Putamen (tissue), 1 donor: ENCODE results near the gene TGM2.

Experiments used
- DNase-seq: peaks from one replicate; pipeline ENCODE4 v3.0.0-alpha.2; 2016; ENCODE audit warnings: low spot score

The TGM2 gene

GRCh38 chr20:38199501-38200390 is 34.7 kb upstream of the TGM2 start:
- DNase-seq, result no peak

- no peak for DNase-seq
These were observed 33.3 kb upstream of the TGM2 start for GRCh38 chr20:38198238-38198861.

- no peak for DNase-seq
These were observed 32.5 kb upstream of the TGM2 start for GRCh38 chr20:38197619-38198018.

GRCh38 chr20:38197217-38197616 is 32.1 kb upstream of the TGM2 start:
- no peak for DNase-seq

GRCh38 chr20:38196592-38196991 is 31.5 kb upstream of the TGM2 start:
- no peak for DNase-seq

- DNase-seq, result no peak
These were observed 31.0 kb upstream of the TGM2 start for GRCh38 chr20:38196076-38196475.

GRCh38 chr20:38195521-38195920 is 30.5 kb upstream of the TGM2 start:
- no peak for DNase-seq

GRCh38 chr20:38194971-38195504 is 30.0 kb upstream of the TGM2 start:
- DNase-seq, result no peak

- no peak for DNase-seq
These were observed 28.6 kb upstream of the TGM2 start for GRCh38 chr20:38193586-38194105.

GRCh38 chr20:38192323-38192885 is 27.3 kb upstream of the TGM2 start:
- no peak for DNase-seq

GRCh38 chr20:38191654-38192053 is 26.6 kb upstream of the TGM2 start:
- DNase-seq, result no peak

- DNase-seq, result no peak
These were observed 25.9 kb upstream of the TGM2 start for GRCh38 chr20:38190936-38191371.

- DNase-seq, result no peak
These were observed 25.1 kb upstream of the TGM2 start for GRCh38 chr20:38190166-38190565.

GRCh38 chr20:38187517-38187916 is 22.4 kb upstream of the TGM2 start:
- no peak for DNase-seq

- DNase-seq, result no peak
These were observed 21.7 kb upstream of the TGM2 start for GRCh38 chr20:38186788-38187221.

GRCh38 chr20:38184101-38184500 is 19.0 kb upstream of the TGM2 start:
- no peak for DNase-seq

- DNase-seq, result no peak
These were observed 16.9 kb upstream of the TGM2 start for GRCh38 chr20:38181971-38182370.

- no peak for DNase-seq
These were observed 16.2 kb upstream of the TGM2 start for GRCh38 chr20:38181207-38181801.

- DNase-seq, result no peak
These were observed 15.7 kb upstream of the TGM2 start for GRCh38 chr20:38180781-38181180.

GRCh38 chr20:38179846-38180245 is 14.8 kb upstream of the TGM2 start:
- no peak for DNase-seq

GRCh38 chr20:38178581-38178980 is 13.5 kb upstream of the TGM2 start:
- DNase-seq, result no peak

- no peak for DNase-seq
These were observed 13.0 kb upstream of the TGM2 start for GRCh38 chr20:38178065-38178491.
